Measurements from ENCODE around the gene DAPK3.

DAPK3 gene

GRCh38 chr19:3981736-3982681 is 11.1 kb upstream of the DAPK3 start:
- ChIA-PET POLR2A (interaction anchor here (0.5 to 3.4 kb wide), 6 partner anchors 10 to 361 kb away, joined by 4 to 29 read pairs (median 8); partner anchors contain the start of genes DAPK3 and MPND), CTCF (no interaction called here)
- TF ChIP-seq CTCF (IDR thresholded peaks at IDR 0.05; ENCODE audit: control extremely low read depth, extremely low read depth, low read depth, missing control alignments): no peak
- no peak for DNase-seq (ENCODE audit: extremely low spot score)

DNA sequence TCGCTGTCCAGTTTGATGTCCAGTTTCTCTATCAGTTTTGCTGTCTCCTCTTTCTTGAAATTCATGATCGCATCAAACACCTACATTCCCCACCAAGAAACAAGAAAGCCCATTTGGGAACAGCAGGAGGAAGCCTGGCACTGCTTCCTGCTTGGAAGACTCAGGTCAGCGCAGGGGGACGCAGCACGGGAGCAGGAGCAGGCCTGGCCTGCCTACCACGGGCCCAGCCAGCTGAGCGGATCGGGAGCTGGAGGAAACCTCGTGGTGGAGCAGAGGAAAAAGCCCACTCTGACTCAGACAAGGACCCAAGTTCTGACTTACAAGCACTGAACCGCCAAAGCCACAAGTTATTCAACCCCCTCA is 10.5 kb upstream of the DAPK3 start:
- CTCF ChIA-PET: no interaction called here
- DNase-seq (ENCODE audit: extremely low spot score): no peak
- no peak for TF ChIP-seq CTCF (IDR thresholded peaks at IDR 0.05; ENCODE audit: control extremely low read depth, extremely low read depth, low read depth, missing control alignments)
- POLR2A ChIA-PET: interaction anchor here (2.5 to 3.4 kb wide), 2 partner anchors 9 to 13 kb away, joined by 10 to 29 read pairs; partner anchors contain the start of gene DAPK3

DNA sequence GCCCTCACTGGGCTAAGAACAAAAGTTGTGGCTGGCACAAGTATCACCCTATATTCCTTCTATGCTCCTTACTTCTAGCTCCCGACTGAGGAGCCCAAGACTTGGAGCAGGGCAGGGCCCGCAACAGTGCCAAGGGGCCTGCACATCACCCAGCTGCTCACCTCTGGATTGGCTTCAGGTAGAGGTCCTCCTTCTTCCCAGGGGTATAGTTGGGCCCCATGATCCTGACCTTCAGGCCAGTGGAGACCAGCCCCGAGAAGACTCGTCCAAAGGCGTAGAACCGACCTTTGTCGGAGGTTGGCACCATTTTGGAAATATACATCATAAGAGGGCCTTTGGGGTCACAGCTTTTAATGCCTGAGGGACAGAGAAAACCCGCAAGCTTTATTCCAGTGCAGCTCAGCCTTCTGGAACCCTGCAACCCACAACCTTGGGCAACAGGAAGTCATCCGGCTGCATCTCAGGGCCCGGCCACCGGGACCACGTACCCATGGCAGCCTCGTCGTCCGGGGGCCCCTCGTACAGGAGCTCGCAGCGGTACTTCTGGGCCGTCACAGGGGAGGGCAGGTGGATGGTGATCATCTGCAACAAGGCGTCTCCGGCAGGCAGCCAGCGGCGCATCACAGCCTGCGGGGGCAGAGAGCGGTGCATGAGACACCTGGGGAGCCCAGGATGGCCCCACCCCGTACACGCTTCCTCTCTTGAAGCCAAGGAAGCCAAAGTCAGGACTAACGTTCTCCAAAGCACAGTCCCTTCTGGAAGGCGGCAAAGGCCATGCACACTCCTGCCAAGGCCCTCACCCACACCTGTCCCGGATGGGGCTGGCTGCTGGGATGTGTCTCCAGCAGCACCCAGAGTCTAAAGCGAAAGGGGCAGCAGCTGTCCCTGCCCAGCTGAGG is 9.7 kb upstream of the DAPK3 start:
- no peak for TF ChIP-seq CTCF (IDR thresholded peaks at IDR 0.05; ENCODE audit: control extremely low read depth, extremely low read depth, low read depth, missing control alignments)
- CTCF ChIA-PET: no interaction called here
- DNase-seq (ENCODE audit: extremely low spot score): no peak

DNA sequence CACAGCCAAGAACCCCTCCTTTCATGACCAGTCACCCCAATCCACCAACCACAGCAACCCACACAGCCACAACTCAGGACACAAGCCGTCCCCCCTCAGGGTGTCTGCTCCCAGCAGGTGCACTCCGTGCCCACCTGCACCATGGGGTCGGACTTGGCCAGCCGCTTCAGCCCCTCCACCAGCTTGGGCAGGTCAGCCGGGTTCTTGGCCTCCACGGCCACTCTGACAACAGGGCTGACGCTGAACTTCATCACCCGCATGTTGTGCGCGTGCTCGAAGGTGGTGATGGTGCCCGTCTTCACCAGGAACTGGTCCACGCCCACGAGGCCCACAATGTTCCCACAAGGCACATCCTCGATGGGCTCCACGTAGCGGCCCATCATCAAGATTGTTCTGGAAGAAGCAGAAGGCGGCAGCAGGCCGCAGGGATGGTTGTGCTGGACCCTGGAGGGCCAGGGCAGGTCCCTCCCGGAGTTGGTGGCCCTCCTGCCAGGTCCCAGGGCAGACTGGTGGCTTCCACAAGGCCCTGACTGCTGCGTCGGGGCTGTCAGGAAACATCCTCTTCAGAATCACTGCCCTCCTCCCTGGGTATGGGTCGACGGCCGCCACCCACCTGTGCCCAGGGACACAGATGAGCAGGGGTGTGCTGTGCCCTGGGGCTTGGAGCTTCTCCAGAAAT is 8.9 kb upstream of the DAPK3 start:
- TF ChIP-seq CTCF (IDR thresholded peaks at IDR 0.05; ENCODE audit: control extremely low read depth, extremely low read depth, low read depth, missing control alignments): no peak
- POLR2A ChIA-PET: interaction anchor here (0.8 to 3.4 kb wide), 5 partner anchors 8 to 217 kb away, joined by 3 to 29 read pairs (median 10); partner anchors contain the start of genes DAPK3, MRPL54 and PIAS4
- no peak for DNase-seq (ENCODE audit: extremely low spot score)
- CTCF ChIA-PET: interaction anchor here (1.2 kb wide), 1 partner anchor 8 kb away, joined by 5 read pairs; no protein-coding TSS in a partner anchor

More for the DNA sequence above, 9.7 kb upstream of the DAPK3 start:
- POLR2A ChIA-PET: interaction anchor here (0.8 to 3.4 kb wide), 4 partner anchors 9 to 218 kb away, joined by 3 to 29 read pairs (median 6); partner anchors contain the start of genes DAPK3, MRPL54 and PIAS4

DNA sequence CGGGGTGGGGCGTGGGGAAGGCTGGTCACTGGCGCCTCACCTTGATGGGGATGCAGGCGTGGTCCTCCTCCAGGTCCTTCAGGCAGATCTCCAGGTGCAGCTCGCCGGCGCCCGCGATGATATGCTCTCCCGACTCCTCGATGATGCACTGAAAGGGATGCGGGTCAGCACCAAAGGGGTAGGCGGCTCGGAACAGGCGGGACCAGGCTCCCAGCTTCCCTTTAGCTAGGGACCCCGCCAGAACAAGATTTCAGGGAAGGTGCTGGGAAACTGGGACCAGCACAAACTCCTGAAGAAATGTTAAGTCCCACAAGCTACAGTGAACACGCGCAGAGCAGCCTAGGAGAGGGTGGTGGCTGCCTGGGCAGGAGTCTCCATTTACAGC is 8.4 kb upstream of the DAPK3 start:
- DNase-seq (ENCODE audit: extremely low spot score): no peak
- no peak for TF ChIP-seq CTCF (IDR thresholded peaks at IDR 0.05; ENCODE audit: control extremely low read depth, extremely low read depth, low read depth, missing control alignments)
- ChIA-PET POLR2A (interaction anchor here (2.1 to 3.4 kb wide), 2 partner anchors 7 to 8 kb away, joined by 10 to 29 read pairs; partner anchors contain the start of gene DAPK3), CTCF (interaction anchor here (1.2 kb wide), 1 partner anchor 9 kb away, joined by 5 read pairs; no protein-coding TSS in a partner anchor)

All from GM10248 (cell line).